Measurements from ENCODE around the gene ATP6V0D1.
"Not testable (repeated sequence)": the region's sequence is repeated elsewhere in the genome, so short reads cannot be mapped to it uniquely, and the experiment has no call there.

Gene ATP6V0D1

DNA sequence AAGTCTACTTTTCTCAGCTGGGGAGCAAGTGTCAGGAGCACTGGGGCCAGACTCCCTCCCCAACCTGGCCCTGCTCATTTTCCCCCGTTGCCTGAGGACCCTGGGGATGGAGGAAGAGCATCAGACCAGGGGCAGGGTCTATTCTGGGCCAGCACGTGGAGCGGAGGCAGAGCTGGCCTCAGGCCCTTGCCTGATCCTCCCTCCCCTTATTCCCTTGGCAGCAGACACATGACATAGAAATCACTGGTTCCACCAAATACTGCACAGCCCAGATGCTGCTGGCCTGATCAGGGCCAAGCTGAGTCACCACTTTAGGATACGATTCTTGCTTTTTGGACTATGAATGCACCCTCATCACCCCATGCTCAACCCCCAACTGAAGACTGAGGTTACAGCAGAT, 18.1 kb upstream of the ATP6V0D1 start:
- FAIRE-seq = no peak

GRCh38 chr16:67490335-67491096, 9.6 kb upstream of the ATP6V0D1 start:
- no peak for FAIRE-seq

DNA sequence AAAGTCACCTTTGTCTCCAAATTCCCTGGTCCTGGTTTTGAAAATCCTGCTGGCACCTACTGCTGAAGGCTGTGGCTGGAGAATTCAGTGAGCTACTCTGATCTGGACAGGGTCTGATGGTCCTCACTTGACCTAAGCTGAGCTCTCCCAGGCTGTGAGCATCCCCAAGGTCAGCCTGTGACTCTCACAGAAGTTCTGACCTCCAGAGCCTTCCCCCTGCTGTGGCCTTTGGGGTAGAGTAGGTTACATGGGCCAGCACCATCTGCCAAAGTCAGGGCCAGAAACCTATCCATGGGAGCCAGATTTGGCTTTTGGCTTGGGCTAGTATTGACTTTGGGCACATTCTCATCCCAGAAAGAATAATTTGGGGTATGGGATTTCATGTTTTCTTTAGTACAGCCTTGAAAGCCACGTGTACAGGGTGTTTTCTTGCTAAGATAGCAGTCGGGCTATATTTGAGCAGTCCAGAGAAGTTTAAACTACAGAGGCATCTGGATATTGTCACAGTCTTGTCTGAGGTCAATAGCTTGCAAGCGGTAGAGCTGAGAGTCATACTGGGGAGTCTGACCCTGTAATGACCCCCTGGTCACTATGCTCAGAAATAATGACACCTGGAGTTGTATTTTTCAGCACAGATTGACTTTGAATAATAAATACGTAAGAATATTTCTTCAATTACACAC, 8.6 kb upstream of the ATP6V0D1 start:
- no peak for FAIRE-seq

- FAIRE-seq = not testable (repeated sequence)
Measured at GRCh38 chr16:67487561-67487960, 6.6 kb upstream of the ATP6V0D1 start.

GRCh38 chr16:67486805-67487204, 5.8 kb upstream of the ATP6V0D1 start:
- no peak for FAIRE-seq

DNA sequence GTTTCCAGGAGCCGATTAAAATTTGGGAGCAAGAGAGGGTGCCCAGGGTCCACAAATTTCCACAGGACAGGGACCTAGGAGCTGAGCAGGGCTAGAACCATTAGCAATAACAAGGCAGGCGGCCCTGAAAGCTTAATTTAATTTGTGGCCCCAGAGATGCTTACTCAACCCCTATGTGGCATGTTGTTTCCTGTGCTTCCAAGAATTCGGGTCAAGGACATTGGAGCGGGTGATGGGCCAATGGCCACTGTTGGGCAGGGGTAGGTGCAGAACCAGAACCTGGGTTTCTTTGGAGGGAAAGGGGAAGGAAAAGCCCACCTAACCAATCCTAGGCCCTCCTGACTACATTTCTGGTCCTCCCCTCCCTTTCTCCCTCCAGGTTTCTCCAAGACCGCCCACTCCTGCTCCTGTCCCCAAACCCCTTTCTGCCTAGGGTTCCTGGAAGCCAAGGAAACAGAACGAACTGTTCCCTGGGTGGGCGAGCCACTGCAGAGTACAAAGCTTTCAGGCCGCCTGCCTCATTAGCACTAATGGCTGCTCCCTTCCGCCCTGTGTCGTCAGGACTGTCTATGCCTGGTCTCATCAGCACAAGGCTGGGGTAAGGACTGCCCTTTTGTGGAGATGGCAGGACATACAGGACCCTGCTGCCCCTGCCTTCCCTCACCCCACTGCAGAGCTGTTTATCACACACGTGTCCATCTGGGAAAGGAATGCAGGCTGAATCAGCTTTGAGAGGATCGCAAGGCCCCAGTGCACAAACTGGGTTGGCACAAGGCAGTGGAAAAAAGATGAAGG, 3.0 kb upstream of the ATP6V0D1 start:
- no peak for FAIRE-seq

DNA sequence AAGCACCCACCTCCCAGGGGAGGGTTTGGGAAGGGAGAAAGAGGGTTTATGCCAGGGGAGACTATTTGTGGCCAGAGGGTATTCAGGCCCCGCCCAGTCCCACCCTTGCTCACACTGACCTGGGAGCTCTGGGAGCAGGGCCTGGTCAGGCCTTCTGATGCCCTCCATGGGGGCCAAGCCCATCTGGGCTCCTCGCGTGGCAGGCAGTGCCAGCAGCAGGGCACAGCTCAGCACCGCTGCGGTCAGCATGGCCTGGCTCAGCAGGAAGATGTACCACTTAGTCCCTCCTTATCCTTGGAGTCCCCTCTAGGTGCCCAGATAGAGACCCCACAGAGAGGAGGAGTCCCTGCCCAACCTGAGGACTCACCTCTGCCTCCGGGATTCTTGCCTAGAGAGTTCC, 2.2 kb upstream of the ATP6V0D1 start, which contains the start of gene AGRP:
Gene AGRP (minus strand): TSS at position 398 of the 400 bp plus-strand sequence. CDS start 149 bp downstream, at position 249.
- no peak for FAIRE-seq

- no peak for FAIRE-seq
Measured at GRCh38 chr16:67482233-67482924, 1.4 kb upstream of the ATP6V0D1 start.

- FAIRE-seq = no peak
Measured at GRCh38 chr16:67481561-67482232, 740 bp upstream of the ATP6V0D1 start.

- no peak for FAIRE-seq
Measured at GRCh38 chr16:67477960-67478554, 2.9 kb downstream of the ATP6V0D1 start.

DNA sequence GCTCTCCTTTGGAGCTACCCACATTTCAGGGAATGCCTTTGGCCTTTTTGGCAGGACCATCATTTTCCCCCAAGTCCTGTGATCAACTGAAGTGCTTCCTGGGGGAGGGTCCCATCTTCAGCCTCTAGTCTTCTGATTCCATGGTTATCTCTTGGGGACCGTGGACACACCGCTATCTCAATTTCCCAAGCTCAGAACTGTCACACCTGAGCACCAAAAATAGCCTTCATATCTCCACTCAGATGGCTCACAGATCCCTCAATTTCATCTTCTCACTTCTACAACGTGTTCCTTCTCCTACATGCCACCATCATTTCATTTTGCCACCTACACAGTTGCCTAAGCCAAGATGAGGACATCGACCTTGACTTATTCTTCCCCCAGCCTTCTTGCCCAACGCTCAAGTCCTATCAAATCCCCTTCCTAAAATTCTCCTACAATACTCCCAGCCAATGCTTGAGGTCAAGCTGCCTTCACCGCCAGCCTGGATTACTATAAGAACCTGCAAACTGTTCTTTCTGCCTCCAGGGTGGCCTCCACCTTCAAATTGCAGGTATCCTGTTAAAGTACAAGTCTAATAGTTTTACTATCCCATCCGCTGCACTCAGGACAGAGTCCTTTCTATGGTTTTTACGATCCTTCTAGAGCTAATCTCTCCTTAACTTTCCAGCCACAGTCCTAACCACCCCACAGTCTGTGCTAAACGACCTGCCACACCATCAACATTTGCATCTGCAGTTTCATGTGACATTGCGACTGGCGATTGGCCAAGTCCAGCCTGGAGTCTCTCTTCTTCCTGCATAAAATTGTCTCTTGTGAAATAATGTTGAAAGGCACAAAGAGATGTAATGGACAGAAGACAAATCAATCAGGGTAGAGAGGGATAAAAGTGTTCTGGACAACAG, 6.2 kb downstream of the ATP6V0D1 start:
- FAIRE-seq = no peak

DNA sequence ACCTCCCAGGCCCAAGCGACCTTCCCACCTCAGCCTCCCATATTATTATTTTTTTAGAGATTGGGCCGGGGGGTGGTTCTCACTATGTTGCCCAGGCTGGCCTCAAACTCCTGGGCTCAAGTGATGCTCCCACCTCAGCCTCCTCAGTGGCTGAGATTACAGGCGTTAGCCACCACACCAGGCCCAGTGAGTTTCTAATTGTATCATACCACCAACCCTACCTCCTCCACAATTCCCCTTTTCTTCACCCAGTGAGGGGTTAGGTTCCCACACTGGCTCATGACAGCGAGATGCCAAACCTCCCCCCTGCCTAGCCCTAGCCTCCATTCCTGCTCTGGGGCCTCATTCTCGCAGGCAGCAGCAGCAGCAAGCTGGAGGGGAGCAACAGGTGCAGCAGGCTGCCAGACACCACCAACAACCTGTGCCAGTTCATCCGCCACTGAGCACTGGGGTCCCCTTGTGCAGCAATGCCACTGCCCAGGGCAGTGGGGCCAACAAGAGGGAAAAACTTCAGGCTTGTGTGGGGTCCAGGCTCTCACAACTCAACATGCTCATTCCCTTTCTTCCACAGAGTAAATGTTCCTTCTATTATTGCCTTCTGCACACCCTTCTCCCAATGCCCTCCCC, 9.1 kb downstream of the ATP6V0D1 start:
- no peak for FAIRE-seq

DNA sequence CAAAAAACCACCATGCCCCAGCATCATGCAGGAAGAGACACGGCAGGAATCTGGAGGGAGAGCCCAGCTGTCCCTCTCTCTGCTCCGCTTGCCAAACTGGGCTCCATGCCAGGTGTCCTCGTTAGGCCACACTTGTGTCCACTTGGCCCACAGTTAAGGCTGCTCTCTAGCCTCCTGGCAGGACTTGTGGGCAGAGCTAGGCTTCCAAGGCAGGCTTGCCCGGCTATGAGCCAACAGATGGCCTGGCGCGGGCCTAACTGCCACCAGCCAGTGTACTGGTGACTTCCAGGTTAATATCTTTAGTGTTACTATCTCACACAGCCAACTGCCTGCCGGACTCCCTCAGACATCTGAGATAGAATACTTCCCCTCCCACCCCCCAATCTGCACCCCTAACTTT, 10.6 kb downstream of the ATP6V0D1 start:
- FAIRE-seq = no peak

DNA sequence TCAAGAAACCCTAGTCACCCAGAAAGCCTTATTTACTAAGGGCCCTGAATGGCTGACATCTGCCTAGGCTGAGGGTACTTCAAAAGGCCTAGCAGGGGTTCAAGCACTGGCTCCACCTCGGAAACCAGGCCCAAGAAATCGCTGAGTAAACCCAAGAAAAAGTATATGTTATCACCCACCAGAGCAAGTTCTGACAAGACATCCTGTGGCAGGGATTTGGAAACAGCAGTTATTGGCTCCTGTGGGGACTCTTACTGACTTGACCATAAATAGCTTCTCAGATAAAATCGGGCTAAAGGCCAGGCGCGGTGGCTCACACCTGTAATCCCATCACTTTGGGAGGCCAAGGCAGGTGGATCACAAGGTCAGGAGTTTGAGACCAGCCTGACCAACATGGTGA, 12.2 kb downstream of the ATP6V0D1 start:
- no peak for FAIRE-seq

DNA sequence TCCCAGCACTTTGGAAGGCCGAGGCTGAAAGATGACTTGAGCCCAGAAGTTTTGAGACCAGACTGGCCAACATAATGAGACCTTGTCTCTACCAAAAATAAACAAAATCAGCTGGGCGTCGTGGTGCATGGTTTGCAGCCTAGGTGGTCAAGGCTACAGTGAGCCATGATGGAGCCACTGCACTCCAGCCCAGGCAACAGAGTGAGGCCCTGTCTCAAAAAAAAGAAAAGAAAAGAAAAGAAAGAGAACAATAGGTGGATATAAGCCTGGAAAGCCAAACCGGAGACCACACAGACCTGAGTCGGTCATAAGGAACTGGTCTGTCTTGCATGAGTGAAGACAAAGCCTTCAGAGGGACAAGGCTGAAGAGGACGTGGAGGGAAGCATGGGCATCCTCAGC, 14.4 kb downstream of the ATP6V0D1 start:
- FAIRE-seq = no peak

DNA sequence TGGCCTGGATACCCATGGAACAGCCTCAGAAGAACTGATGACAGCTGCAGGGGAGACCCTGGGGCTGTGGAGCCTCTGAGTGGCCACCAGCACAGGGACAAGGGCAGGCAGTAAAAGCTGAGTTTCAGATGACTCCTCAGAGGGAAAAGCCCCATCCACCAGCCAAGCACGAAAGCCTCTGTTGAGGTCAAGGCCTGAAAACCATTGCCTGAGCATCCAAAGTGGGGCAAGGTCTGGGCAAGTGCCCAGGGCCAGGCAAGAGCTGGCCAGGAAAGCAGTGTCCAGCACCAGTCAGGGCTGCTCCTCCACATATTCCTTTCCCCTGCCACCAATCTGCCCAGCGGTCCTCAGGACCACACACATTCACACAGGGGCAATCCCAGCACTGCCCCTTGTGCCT, 16.4 kb downstream of the ATP6V0D1 start:
- FAIRE-seq = no peak

DNA sequence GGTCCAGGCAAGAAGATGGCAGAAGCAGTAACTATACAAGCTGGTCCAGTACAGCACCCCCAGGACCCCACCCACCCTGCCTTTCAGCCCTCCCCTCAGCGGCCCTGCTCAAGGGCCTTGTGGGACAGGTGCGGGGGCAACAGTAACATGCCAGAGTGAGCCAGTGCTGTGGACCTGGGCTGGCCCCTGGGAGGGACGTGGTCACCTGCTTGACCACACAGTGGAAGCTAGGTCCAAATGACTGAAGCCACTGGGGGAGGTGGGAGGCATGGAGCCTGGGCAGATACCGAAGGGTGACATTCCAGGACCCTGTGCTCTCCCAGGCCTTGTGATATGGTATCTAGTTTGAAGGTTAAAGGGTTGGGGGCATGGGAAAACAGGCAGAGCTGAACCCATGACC, 17.3 kb downstream of the ATP6V0D1 start:
- FAIRE-seq = no peak

DNA sequence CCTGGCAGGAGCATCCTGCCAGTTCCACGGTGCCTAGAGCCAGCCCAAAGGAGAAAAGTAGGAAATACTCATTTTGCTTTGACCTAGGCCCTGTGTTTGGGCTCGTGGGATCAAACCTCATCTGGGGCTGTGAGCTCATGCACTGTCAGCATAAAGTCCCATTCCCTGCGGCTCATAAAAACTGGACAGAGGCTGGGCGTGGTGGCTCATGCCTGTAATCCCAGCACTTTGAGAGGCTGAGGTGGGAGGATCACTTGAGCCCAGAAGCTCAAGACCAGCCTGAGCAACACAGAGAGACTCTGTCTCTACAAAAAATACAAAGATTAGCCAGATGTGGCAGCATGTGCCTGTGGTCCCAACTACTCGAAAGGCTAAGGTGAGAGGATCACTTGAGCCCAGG, 17.9 kb downstream of the ATP6V0D1 start:
- FAIRE-seq = no peak

- FAIRE-seq = no peak
Measured at GRCh38 chr16:67462279-67462655, 18.7 kb downstream of the ATP6V0D1 start.

DNA sequence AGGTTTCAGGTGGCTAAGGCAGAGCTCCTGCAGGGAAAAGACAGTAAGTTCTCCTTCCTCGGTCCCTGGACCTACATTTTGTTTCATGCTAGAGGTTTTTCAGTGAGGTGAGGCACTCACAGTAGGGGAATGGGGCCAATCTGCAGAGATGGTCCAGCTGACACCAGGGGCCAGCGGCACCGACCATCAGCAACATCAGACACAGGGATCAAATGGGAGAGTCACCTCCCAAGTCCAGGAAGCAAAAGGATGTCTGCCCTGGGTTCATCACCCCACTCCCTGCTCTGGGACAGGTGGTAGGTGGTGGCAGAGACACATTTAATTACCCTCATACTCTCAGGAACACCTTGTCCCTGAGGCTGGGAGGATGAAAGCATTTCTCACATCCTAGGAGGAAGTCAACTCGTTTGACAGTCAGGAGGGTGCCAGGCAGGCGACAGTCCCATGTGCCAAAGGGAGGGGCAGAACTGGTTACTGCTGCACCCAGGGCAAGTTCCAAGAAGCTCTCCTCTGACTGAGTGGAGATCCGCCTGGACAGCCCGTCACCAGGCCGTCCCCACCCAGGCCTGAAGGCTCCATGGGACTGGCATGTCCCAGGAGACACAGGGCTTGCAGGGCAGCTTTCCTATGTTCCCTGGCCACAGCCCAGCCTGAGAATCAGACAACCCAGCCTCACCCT, 19.2 kb downstream of the ATP6V0D1 start:
- peak; percentile 70 for FAIRE-seq

Measured in colon (tissue), 2 donors.